ENCODE results near the gene DPYSL3.
"Not testable (repeated sequence)": the region's sequence is repeated elsewhere in the genome, so short reads cannot be mapped to it uniquely, and the experiment has no call there.

Gene DPYSL3

DNA sequence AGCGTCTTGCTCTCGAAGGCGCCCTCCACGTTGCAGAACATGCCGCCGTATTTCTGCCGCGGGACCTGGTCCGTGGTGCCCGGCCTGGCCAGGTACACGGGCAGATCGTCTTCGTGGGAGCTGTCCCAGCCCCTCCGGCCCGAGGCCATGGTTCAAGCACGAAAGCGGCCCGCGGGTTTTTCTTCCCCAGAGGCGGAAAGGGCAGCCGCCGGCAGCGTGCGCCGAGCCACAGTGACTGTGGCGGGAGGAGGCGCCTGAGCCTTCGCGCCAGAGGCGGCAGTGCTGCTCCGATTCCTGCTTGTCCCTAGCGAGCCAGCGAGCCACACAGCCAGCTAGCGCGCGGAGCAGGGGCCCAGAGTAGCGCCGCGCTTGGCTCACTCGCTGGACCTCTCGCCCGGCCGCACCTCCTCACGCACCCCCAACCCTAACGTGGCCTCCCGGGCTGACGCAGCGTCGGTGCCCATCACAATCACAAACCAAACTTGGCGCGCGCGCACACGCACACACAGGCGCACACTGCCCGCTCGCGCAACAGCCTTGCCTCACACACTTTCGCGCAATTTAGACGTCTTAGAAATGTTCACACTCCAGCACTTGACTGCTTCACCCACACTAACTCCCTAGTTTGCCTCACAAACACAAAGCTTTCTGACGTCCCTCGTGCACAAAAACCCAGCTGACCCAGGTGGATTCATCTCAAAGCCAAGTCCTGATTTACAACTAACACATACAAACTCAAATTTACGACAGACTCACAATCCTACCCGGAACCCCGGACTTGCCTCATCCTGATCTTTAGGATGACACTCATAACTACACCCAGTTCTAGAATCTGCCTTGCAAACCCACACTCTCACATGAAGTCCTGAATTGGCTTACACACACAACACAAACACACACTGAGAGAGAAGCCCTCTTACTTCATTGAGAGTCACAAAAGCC is at the start of gene DPYSL3:
TSS of gene DPYSL3 (minus strand) at position 359 of the 942 bp plus-strand sequence. CDS start at position 149, 210 bp downstream.
- no peak for DNase-seq (ENCODE audit: low read depth in 2 of 2)

- no peak for DNase-seq (ENCODE audit: low read depth in 2 of 2)
Measured at GRCh38 chr5:147558826-147559225, 49.0 kb upstream of the DPYSL3 start.

- no peak for DNase-seq (ENCODE audit: low read depth in 2 of 2)
Measured at GRCh38 chr5:147557876-147558745, 48.2 kb upstream of the DPYSL3 start.

DNA sequence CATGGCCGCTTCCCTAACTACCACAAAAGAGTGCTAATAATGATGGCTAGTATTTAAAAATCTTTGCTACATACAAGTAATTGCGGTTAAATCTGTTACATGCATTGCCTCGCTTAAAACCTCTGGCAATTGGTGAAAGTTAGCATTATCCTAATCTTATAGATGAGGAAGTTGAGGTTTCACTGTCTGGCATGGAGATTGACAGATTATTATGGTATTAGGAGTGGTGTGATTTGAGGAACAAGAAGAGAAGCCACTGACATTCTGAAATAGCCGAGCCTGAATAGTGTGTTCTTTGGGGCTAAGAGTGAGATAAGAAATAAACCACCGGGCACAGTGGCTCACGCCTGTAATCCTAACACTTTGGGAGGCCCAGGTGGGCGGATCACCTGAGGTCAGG is 45.3 kb upstream of the DPYSL3 start:
- no peak for DNase-seq (ENCODE audit: low read depth in 2 of 2)

- no peak for DNase-seq (ENCODE audit: low read depth in 2 of 2)
Measured at GRCh38 chr5:147554261-147554817, 44.5 kb upstream of the DPYSL3 start.

GRCh38 chr5:147553817-147554216 is 43.9 kb upstream of the DPYSL3 start:
- not testable (repeated sequence) for DNase-seq (ENCODE audit: low read depth in 2 of 2)

GRCh38 chr5:147552897-147553296 is 43.0 kb upstream of the DPYSL3 start:
- DNase-seq (ENCODE audit: low read depth in 2 of 2): no peak

- no peak for DNase-seq (ENCODE audit: low read depth in 2 of 2)
Measured at GRCh38 chr5:147551677-147552076, 41.8 kb upstream of the DPYSL3 start.

GRCh38 chr5:147547730-147548129 is 37.9 kb upstream of the DPYSL3 start:
- DNase-seq (ENCODE audit: low read depth in 2 of 2): no peak

GRCh38 chr5:147544556-147544955 is 34.7 kb upstream of the DPYSL3 start:
- no peak for DNase-seq (ENCODE audit: low read depth in 2 of 2)

- no peak for DNase-seq (ENCODE audit: low read depth in 2 of 2)
Measured at GRCh38 chr5:147539053-147539452, 29.2 kb upstream of the DPYSL3 start.

GRCh38 chr5:147538236-147538635 is 28.4 kb upstream of the DPYSL3 start:
- no peak for DNase-seq (ENCODE audit: low read depth in 2 of 2)

DNA sequence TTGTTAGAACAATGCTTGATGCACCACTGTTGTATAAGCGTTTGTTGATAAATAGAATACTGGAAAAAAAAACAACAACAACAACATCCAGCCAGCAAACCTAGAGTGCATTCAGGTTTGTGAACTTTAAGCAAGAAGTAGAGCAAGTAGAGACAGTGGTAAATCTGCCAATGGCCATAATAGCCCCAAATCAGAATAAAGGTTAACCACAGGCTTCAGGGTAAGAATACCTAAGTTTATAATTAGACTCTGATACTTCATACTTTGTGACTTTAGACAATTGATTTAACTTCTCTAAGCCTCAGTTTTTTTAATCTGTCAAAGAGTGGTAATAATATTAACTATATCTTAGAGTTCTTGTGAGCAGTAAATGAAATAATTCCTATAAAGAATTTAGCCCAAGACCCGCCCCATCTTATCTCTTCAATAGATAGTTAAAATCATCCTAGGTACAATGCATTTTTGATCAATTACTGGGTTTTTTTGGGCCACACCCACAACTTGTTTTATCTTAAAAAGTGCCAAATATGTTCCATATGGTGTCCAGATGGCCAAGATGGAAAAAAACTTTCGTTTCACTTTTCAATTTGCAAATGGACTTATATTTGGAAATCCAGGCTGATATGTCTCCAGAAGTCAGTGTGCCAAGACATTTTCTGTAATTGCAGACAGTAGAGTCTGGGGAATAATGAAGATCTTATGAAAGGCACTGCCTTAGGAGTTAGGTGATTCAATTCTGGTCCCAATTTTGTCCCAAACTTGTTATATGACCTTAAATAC is 24.5 kb upstream of the DPYSL3 start:
- no peak for DNase-seq (ENCODE audit: low read depth in 2 of 2)

GRCh38 chr5:147532156-147532555 is 22.3 kb upstream of the DPYSL3 start:
- DNase-seq (ENCODE audit: low read depth in 2 of 2): no peak

GRCh38 chr5:147530530-147531389 is 20.9 kb upstream of the DPYSL3 start:
- no peak for DNase-seq (ENCODE audit: low read depth in 2 of 2)

GRCh38 chr5:147523069-147523468 is 13.2 kb upstream of the DPYSL3 start:
- DNase-seq (ENCODE audit: low read depth in 2 of 2): no peak

GRCh38 chr5:147522435-147522834 is 12.6 kb upstream of the DPYSL3 start:
- no peak for DNase-seq (ENCODE audit: low read depth in 2 of 2)

- no peak for DNase-seq (ENCODE audit: low read depth in 2 of 2)
Measured at GRCh38 chr5:147520450-147520849, 10.6 kb upstream of the DPYSL3 start.

GRCh38 chr5:147519380-147519779 is 9.5 kb upstream of the DPYSL3 start:
- no peak for DNase-seq (ENCODE audit: low read depth in 2 of 2)

- no peak for DNase-seq (ENCODE audit: low read depth in 2 of 2)
Measured at GRCh38 chr5:147517383-147517782, 7.5 kb upstream of the DPYSL3 start.

Measured in stimulated activated CD4-positive, alpha-beta T cell treated with anti-CD3 and anti-CD28 coated beads, Interleukin-4, amount 100 ng/mL, for 48 hours (primary cell).